GM23338 (cell line): Measurements from ENCODE around the gene MYH3. TPM values are rescaled to one million over a fixed set of nuclear protein-coding genes. Genes with fewer than 3 reads are reported as not detected.

Experiments
- ATAC-seq: fragments of 200-7000 bp; cut with Tn5 transposase; 3 replicates; pipeline ENCODE4 v1.9.1; 2020
- DNase-seq: peaks from one replicate; pipeline ENCODE4 v3.0.0-alpha.2; 2015; ENCODE audit warnings: low spot score
- H2AFZ ChIP-seq: fragments of 200-600 bp; sonication (generic); 2 replicates; pipeline ENCODE4 v1.8.0; 2016; ENCODE audit warnings: antibody characterized with exemption, mild to moderate bottlenecking, moderate library complexity
- H3F3A ChIP-seq: fragments of 200-600 bp; sonication (generic); replicated peaks from 2 replicates; pipeline ENCODE4 v1.8.0; 2017; ENCODE audit warnings: antibody characterized with exemption, mixed run types, low read depth
- H3K27ac ChIP-seq: fragments of 200-600 bp; sonication (generic); 2 replicates; pipeline ENCODE4 v1.6.1; 2016; ENCODE audit warnings: low read depth
- H3K27me3 ChIP-seq: fragments of 200-600 bp; sonication (generic); 2 replicates; pipeline ENCODE4 v1.8.0; 2016; ENCODE audit warnings: mild to moderate bottlenecking, mixed run types, moderate library complexity; ENCODE audit not compliant: insufficient read depth
- H3K36me3 ChIP-seq: fragments of 200-600 bp; sonication (generic); 2 replicates; pipeline ENCODE4 v1.8.0; 2016; ENCODE audit warnings: mild to moderate bottlenecking; ENCODE audit not compliant: insufficient read depth
- H3K4me1 ChIP-seq: fragments of 200-600 bp; sonication (generic); 2 replicates; pipeline ENCODE4 v1.8.0; 2016; ENCODE audit warnings: mild to moderate bottlenecking, moderate library complexity; ENCODE audit not compliant: insufficient read depth
- H3K4me2 ChIP-seq: fragments of 200-600 bp; sonication (generic); 2 replicates; pipeline ENCODE4 v1.7.1; 2017; ENCODE audit warnings: mixed run types
- H3K4me3 ChIP-seq: fragments of 200-600 bp; sonication (generic); 2 replicates; pipeline ENCODE4 v1.6.1; 2016; ENCODE audit warnings: mixed run types
- H3K79me2 ChIP-seq: fragments of 200-600 bp; sonication (generic); replicated peaks from 2 replicates; pipeline ENCODE4 v1.8.0; 2017; ENCODE audit warnings: mild to moderate bottlenecking; ENCODE audit not compliant: insufficient read depth
- H3K9me2 ChIP-seq: fragments of 200-600 bp; sonication (generic); 2 replicates; pipeline ENCODE4 v1.8.0; 2017; ENCODE audit not compliant: insufficient read depth
- H4K20me1 ChIP-seq: fragments of 200-600 bp; sonication (generic); replicated peaks from 2 replicates; pipeline ENCODE4 v1.8.0; 2017; ENCODE audit warnings: mild to moderate bottlenecking; ENCODE audit not compliant: insufficient read depth
- H3K27ac Mint-ChIP-seq: 2 replicates; pipeline ENCODE4 v1.8.0; 2020; ENCODE audit warnings: inconsistent platforms, mild to moderate bottlenecking, moderate library complexity, mixed read lengths
- H3K27me3 Mint-ChIP-seq: 3 replicates; pipeline ENCODE4 v1.8.0; 2022; ENCODE audit warnings: low read depth, mild to moderate bottlenecking, moderate library complexity, mixed read lengths, inconsistent platforms; ENCODE audit not compliant: insufficient read depth, poor library complexity
- H3K36me3 Mint-ChIP-seq: 3 replicates; pipeline ENCODE4 v1.8.0; 2021; ENCODE audit warnings: low read depth, mild to moderate bottlenecking, inconsistent platforms, moderate library complexity, mixed read lengths
- H3K4me1 Mint-ChIP-seq: 3 replicates; pipeline ENCODE4 v1.8.0; 2020; ENCODE audit warnings: mild to moderate bottlenecking, inconsistent platforms, mixed read lengths
- H3K4me3 Mint-ChIP-seq: 3 replicates; pipeline ENCODE4 v1.8.0; 2021; ENCODE audit warnings: moderate library complexity, mild to moderate bottlenecking, inconsistent platforms, mixed read lengths
- H3K9me3 Mint-ChIP-seq: 3 replicates; pipeline ENCODE4 v1.8.0; 2020; ENCODE audit warnings: moderate library complexity, mild to moderate bottlenecking, inconsistent platforms, mixed read lengths
- CREB1 ChIP-seq: fragments of 250-450 bp; sonication (Bioruptor Pico); IDR thresholded peaks from 2 replicates; pipeline ENCODE4 v1.5.0; 2020; ENCODE audit warnings: low read depth, mild to moderate bottlenecking, moderate library complexity
- EZH2 ChIP-seq: fragments of 200-600 bp; sonication (generic); IDR thresholded peaks from one replicate; pipeline ENCODE4 v1.8.0; 2017; ENCODE audit warnings: antibody characterized with exemption, mild to moderate bottlenecking, low read depth; ENCODE audit not compliant: unreplicated experiment
- EZH2phosphoT487 ChIP-seq: fragments of 200-600 bp; sonication (generic); IDR thresholded peaks from one replicate; pipeline ENCODE4 v1.8.1; 2018; ENCODE audit warnings: antibody characterized with exemption; ENCODE audit not compliant: unreplicated experiment
- JUNB ChIP-seq: IDR thresholded peaks from one replicate; pipeline ENCODE4 v1.6.1; 2016; ENCODE audit warnings: antibody characterized with exemption; ENCODE audit not compliant: unreplicated experiment
- NANOG ChIP-seq: IDR thresholded peaks from 2 replicates; pipeline ENCODE4 v1.6.1; 2016; ENCODE audit warnings: antibody characterized with exemption, borderline replicate concordance
- POLR2AphosphoS5 ChIP-seq: IDR thresholded peaks from 2 replicates; pipeline ENCODE4 v1.6.1; 2016; ENCODE audit warnings: antibody characterized with exemption, low read depth
- STAT1 ChIP-seq: IDR thresholded peaks from one replicate; pipeline ENCODE4 v1.6.1; 2016; ENCODE audit warnings: antibody characterized with exemption; ENCODE audit not compliant: unreplicated experiment
- ZNF114 ChIP-seq: fragments of 250-450 bp; sonication (Bioruptor Pico); IDR thresholded peaks from 2 replicates; pipeline ENCODE4 v1.5.0; 2020; ENCODE audit warnings: mild to moderate bottlenecking, moderate library complexity
- ZNF331 ChIP-seq: fragments of 250-450 bp; sonication (Bioruptor Pico); IDR thresholded peaks from 2 replicates; pipeline ENCODE4 v1.5.0; 2020; ENCODE audit warnings: low read depth, mild to moderate bottlenecking, moderate library complexity
- polyA plus RNA-seq: library from polyadenylated mRNA; unstranded; fragments of >200 nt; fragmentation: Nextera tagmentation; extraction: Ambion mirVana; gene quantifications from 2 replicates; pipeline ENCODE4 v1.2.1, GENCODE V29; 2016
- total RNA-seq: library from RNA; depleted of rRNA; stranded (reverse); fragments of >200 nt; shearing (Covaris generic); gene quantifications from 2 replicates; pipeline ENCODE4 v1.2.3, GENCODE V29; 2014
- TF ChIP-seq, protein P1 (sequence below): IDR thresholded peaks from one replicate; pipeline ENCODE4 v1.6.1; 2018; ENCODE audit warnings: antibody characterized with exemption; ENCODE audit not compliant: unreplicated experiment
- TF ChIP-seq, protein P2 (sequence below): fragments of 250-450 bp; sonication (Bioruptor Pico); IDR thresholded peaks from 2 replicates; pipeline ENCODE4 v1.5.0; 2020; ENCODE audit warnings: mild to moderate bottlenecking, moderate library complexity
- TF ChIP-seq, protein P3 (sequence below): IDR thresholded peaks from 2 replicates; pipeline ENCODE4 v1.6.1; 2016; ENCODE audit warnings: antibody characterized with exemption

Gene MYH3
- total and polyA plus RNA-seq, 2 experiments from 2014 or later, result 0.84 to 1.8 TPM

DNA sequence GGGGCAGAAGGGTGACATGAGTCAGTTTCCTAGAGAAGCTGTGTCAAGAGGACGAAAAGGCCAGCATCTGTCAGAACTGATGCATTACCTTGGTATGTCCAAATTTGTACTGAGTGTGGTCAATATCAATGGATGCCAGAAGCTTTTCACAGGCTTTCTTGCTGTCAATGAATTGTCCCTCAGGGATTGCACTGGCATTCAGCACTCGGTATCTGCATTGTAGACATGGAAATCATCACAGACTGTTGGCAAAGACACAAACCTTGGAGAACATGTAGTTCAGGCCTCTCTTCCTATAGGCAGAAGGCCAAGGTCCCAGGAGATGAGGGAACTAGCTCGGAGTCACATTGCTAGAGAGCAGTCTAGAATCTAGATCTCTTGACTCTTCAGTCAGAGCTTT is 16.6 kb downstream of the MYH3 start:
- H3K27me3 ChIP-seq, result no peaks in the 10 kb centered on the region
- no peak overlapping the region for H3K27ac Mint-ChIP-seq
- TF ChIP-seq ZNF114 (no peak), CREB1 (no peak), POLR2AphosphoS5 (no peak), JUNB (no peak)
- H3K4me2 ChIP-seq, result no peak overlapping the region
- H3K4me1 Mint-ChIP-seq, result no peaks in the 10 kb centered on the region
- ATAC-seq (no peak), DNase-seq (no peak)
- no peaks in the 10 kb centered on the region for H3K9me3 Mint-ChIP-seq
- no peaks in the 10 kb centered on the region for H3K9me2 ChIP-seq
- no peak overlapping the region for H3K4me3 Mint-ChIP-seq
- H3K27ac ChIP-seq, result no peak overlapping the region
- no peaks in the 10 kb centered on the region for H4K20me1 ChIP-seq
- H2AFZ ChIP-seq, result no peak overlapping the region
- peaks cover 3% of the 10 kb centered on the region for H3K27me3 Mint-ChIP-seq
- no peaks in the 10 kb centered on the region for H3K4me1 ChIP-seq
- no peaks in the 10 kb centered on the region for H3K79me2 ChIP-seq
- no peaks in the 10 kb centered on the region for H3F3A ChIP-seq
- H3K36me3 Mint-ChIP-seq, result peaks cover 13% of the 10 kb centered on the region
- no peak overlapping the region for H3K4me3 ChIP-seq
- no peaks in the 10 kb centered on the region for H3K36me3 ChIP-seq

DNA sequence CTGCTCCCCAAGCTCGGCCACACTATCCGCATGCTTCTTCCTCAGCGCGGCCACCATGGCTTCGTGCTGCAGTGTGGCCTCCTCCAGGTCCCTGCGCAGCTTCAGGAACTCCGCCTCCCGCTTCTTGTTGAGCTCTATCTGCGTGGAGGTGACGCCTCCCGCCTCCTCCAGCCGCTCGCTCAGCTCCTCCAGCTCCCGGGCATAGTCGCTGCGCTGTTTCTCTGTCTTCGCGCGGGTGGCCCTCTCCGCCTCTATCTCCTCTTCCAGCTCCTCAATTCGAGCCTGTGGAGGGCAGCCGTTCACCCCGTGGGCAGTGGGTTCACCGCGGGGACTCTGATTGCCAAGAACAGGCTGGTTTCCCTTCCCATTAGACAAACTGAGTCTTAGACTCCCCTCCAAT is 19.0 kb downstream of the MYH3 start:
- H4K20me1 ChIP-seq, result no peaks in the 10 kb centered on the region
- Mint-ChIP-seq H3K4me1 (no peaks in the 10 kb centered on the region), H3K36me3 (peaks cover 10% of the 10 kb centered on the region)

More for the DNA sequence above, 19.0 kb downstream of the MYH3 start:
- H3K27me3 Mint-ChIP-seq, result peaks cover 3% of the 10 kb centered on the region
- no peaks in the 10 kb centered on the region for H3K36me3 ChIP-seq
- no peaks in the 10 kb centered on the region for H3F3A ChIP-seq
- no peak overlapping the region for H3K27ac Mint-ChIP-seq
- no peaks in the 10 kb centered on the region for H3K27me3 ChIP-seq
- H3K4me3 ChIP-seq, result no peak overlapping the region
- ATAC-seq, result no peak
- no peak overlapping the region for H3K4me3 Mint-ChIP-seq
- H3K27ac ChIP-seq, result no peak overlapping the region
- H2AFZ ChIP-seq, result no peak overlapping the region
- H3K79me2 ChIP-seq, result no peaks in the 10 kb centered on the region
- H3K9me3 Mint-ChIP-seq, result no peaks in the 10 kb centered on the region
- no peaks in the 10 kb centered on the region for H3K9me2 ChIP-seq
- H3K4me1 ChIP-seq, result no peaks in the 10 kb centered on the region
- TF ChIP-seq STAT1, result no peak
- TF ChIP-seq EZH2, result no peak
- TF ChIP-seq, protein P1, sequence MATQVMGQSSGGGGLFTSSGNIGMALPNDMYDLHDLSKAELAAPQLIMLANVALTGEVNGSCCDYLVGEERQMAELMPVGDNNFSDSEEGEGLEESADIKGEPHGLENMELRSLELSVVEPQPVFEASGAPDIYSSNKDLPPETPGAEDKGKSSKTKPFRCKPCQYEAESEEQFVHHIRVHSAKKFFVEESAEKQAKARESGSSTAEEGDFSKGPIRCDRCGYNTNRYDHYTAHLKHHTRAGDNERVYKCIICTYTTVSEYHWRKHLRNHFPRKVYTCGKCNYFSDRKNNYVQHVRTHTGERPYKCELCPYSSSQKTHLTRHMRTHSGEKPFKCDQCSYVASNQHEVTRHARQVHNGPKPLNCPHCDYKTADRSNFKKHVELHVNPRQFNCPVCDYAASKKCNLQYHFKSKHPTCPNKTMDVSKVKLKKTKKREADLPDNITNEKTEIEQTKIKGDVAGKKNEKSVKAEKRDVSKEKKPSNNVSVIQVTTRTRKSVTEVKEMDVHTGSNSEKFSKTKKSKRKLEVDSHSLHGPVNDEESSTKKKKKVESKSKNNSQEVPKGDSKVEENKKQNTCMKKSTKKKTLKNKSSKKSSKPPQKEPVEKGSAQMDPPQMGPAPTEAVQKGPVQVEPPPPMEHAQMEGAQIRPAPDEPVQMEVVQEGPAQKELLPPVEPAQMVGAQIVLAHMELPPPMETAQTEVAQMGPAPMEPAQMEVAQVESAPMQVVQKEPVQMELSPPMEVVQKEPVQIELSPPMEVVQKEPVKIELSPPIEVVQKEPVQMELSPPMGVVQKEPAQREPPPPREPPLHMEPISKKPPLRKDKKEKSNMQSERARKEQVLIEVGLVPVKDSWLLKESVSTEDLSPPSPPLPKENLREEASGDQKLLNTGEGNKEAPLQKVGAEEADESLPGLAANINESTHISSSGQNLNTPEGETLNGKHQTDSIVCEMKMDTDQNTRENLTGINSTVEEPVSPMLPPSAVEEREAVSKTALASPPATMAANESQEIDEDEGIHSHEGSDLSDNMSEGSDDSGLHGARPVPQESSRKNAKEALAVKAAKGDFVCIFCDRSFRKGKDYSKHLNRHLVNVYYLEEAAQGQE, result no peak
- no peak for TF ChIP-seq JUNB
- no peak for TF ChIP-seq NANOG
- TF ChIP-seq POLR2AphosphoS5, result no peak
- TF ChIP-seq ZNF331 (CRISPR knock-in tag), result no peak
- TF ChIP-seq, protein P2, sequence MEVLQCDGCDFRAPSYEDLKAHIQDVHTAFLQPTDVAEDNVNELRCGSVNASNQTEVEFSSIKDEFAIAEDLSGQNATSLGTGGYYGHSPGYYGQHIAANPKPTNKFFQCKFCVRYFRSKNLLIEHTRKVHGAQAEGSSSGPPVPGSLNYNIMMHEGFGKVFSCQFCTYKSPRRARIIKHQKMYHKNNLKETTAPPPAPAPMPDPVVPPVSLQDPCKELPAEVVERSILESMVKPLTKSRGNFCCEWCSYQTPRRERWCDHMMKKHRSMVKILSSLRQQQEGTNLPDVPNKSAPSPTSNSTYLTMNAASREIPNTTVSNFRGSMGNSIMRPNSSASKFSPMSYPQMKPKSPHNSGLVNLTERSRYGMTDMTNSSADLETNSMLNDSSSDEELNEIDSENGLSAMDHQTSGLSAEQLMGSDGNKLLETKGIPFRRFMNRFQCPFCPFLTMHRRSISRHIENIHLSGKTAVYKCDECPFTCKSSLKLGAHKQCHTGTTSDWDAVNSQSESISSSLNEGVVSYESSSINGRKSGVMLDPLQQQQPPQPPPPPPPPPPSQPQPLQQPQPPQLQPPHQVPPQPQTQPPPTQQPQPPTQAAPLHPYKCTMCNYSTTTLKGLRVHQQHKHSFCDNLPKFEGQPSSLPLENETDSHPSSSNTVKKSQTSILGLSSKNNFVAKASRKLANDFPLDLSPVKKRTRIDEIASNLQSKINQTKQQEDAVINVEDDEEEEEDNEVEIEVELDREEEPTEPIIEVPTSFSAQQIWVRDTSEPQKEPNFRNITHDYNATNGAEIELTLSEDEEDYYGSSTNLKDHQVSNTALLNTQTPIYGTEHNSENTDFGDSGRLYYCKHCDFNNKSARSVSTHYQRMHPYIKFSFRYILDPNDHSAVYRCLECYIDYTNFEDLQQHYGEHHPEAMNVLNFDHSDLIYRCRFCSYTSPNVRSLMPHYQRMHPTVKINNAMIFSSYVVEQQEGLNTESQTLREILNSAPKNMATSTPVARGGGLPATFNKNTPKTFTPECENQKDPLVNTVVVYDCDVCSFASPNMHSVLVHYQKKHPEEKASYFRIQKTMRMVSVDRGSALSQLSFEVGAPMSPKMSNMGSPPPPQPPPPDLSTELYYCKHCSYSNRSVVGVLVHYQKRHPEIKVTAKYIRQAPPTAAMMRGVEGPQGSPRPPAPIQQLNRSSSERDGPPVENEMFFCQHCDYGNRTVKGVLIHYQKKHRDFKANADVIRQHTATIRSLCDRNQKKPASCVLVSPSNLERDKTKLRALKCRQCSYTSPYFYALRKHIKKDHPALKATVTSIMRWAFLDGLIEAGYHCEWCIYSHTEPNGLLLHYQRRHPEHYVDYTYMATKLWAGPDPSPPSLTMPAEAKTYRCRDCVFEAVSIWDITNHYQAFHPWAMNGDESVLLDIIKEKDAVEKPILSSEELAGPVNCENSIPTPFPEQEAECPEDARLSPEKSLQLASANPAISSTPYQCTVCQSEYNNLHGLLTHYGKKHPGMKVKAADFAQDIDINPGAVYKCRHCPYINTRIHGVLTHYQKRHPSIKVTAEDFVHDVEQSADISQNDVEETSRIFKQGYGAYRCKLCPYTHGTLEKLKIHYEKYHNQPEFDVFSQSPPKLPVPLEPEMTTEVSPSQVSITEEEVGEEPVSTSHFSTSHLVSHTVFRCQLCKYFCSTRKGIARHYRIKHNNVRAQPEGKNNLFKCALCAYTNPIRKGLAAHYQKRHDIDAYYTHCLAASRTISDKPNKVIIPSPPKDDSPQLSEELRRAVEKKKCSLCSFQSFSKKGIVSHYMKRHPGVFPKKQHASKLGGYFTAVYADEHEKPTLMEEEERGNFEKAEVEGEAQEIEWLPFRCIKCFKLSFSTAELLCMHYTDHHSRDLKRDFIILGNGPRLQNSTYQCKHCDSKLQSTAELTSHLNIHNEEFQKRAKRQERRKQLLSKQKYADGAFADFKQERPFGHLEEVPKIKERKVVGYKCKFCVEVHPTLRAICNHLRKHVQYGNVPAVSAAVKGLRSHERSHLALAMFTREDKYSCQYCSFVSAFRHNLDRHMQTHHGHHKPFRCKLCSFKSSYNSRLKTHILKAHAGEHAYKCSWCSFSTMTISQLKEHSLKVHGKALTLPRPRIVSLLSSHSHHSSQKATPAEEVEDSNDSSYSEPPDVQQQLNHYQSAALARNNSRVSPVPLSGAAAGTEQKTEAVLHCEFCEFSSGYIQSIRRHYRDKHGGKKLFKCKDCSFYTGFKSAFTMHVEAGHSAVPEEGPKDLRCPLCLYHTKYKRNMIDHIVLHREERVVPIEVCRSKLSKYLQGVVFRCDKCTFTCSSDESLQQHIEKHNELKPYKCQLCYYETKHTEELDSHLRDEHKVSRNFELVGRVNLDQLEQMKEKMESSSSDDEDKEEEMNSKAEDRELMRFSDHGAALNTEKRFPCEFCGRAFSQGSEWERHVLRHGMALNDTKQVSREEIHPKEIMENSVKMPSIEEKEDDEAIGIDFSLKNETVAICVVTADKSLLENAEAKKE (CRISPR knock-in tag), result no peak
- TF ChIP-seq EZH2phosphoT487, result no peak
- TF ChIP-seq, protein P3, sequence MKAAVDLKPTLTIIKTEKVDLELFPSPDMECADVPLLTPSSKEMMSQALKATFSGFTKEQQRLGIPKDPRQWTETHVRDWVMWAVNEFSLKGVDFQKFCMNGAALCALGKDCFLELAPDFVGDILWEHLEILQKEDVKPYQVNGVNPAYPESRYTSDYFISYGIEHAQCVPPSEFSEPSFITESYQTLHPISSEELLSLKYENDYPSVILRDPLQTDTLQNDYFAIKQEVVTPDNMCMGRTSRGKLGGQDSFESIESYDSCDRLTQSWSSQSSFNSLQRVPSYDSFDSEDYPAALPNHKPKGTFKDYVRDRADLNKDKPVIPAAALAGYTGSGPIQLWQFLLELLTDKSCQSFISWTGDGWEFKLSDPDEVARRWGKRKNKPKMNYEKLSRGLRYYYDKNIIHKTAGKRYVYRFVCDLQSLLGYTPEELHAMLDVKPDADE, result no peak
- no peak for DNase-seq
- no peak overlapping the region for H3K4me2 ChIP-seq
